Esophagus squamous epithelium (tissue), 5 donors: Measurements from ENCODE around the gene RABGEF1. TPM values are rescaled to one million over a fixed set of nuclear protein-coding genes. Genes with fewer than 3 reads are reported as not detected.
"Not testable (repeated sequence)": the region's sequence is repeated elsewhere in the genome, so short reads cannot be mapped to it uniquely, and the experiment has no call there.

Experiments
- DNase-seq: peaks from one replicate; lab custom pipeline; 2025; lab: John Stamatoyannopoulos, UW
- H3K27ac ChIP-seq, 4 donors: fragments of 200-600 bp; sonication (generic); one replicate each; pipeline ENCODE4 v1.5.1; 2016 to 2019; ENCODE audit warnings: mild to moderate bottlenecking in 1 of 4
- H3K27me3 ChIP-seq, 4 donors: fragments of 200-600 bp; sonication (generic); 1 replicate in 3 of 4; 2 replicates in 1 of 4; pipeline versions ENCODE4 v1.5.1 to v1.6.0; 2017 to 2021; ENCODE audit warnings: antibody characterized with exemption in 1 of 4
- H3K36me3 ChIP-seq, 3 donors: fragments of 200-600 bp; sonication (generic); one replicate each; pipeline ENCODE4 v1.5.1; 2016 to 2019
- H3K4me1 ChIP-seq, 3 donors: fragments of 200-600 bp; sonication (generic); one replicate each; pipeline ENCODE4 v1.5.1; 2017 to 2019
- H3K4me3 ChIP-seq, 4 donors: fragments of 200-600 bp; sonication (generic); 1 replicate in 3 of 4; 2 replicates in 1 of 4; pipeline ENCODE4 v1.5.1; 2016 to 2019; ENCODE audit warnings: mild to moderate bottlenecking in 2 of 4, moderate library complexity in 1 of 4
- H3K9me3 ChIP-seq, 3 donors: fragments of 200-600 bp; sonication (generic); one replicate each; pipeline ENCODE4 v1.5.1; 2016 to 2019
- POLR2A ChIP-seq, 4 donors: fragments of 450-650 bp; IDR thresholded peaks; one replicate each; pipeline ENCODE4 v1.6.1; 2017; ENCODE audit warnings: antibody characterized with exemption in 4 of 4, mild to moderate bottlenecking in 4 of 4, moderate library complexity in 3 of 4
- WGBS, 2 donors: methylation state at CpG; one replicate each; pipeline ENCODE4 v1.1.5; 2018; 5-methylcytosine and 5-hydroxymethylcytosine counted together
- intact Hi-C: fragments of 100-400 bp; cut with DNase I; formaldehyde crosslinking; loops from one replicate; pipeline ENCODE4 v1.15.0; 2022
- total RNA-seq, 4 donors: library from RNA; depleted of rRNA; stranded (reverse); fragments of >200 nt; gene quantifications; one replicate each; pipeline ENCODE4 v1.1.0, GENCODE V29; 2016
- TF ChIP-seq, protein P1 (sequence below), 6 experiments: fragments of 450-650 bp in 4 of 6; fragments of 200-600 bp in 2 of 6; sonication (generic) in 2 of 6; IDR thresholded peaks; one replicate each; pipeline ENCODE4 v1.5.1; 2016 to 2019; ENCODE audit warnings: antibody characterized with exemption in 6 of 6, mild to moderate bottlenecking in 4 of 6, moderate library complexity in 4 of 6
- donor health status: DM: yes; HTN: yes; CAD: no.

RABGEF1 gene
- total RNA-seq, 4 donors from 2014 or later, result 27.8 to 48.9 (median 33.5) TPM

DNA sequence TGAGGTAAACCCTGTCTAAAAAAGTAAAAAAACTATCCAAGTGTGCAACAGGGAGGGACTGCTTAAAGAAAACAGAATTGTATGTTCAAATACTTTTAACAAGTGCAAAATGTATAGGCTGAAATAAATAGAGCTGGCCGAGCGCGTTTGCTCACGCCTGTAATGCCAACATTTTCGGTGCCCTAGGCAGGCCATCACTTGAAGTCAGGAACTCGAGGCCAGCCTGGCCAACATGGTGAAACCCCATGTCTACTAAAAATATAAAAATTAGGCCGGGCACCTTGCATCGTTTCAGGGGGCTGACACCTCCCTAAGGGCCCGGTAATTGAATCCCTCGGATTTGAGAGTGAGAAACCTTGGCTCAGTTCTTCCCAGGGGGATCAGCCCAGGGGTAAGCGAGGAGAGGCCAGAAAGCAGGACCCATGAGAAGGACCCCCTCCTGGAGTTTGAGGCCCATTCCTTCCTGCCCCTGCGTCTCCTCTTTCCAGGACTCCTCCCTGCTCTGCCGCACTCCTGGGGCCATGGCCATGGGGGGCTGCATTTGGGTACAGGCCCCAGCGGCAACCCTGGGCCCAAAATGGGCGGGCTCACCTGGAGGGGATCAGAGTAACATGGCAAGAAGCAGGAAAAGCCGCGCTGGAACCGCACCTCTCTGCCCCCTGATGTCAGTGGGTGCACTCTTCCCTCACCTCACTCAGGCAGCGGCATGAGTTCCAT is 105.0 kb downstream of the RABGEF1 start:
- Histone ChIP-seq H3K27ac (peak overlapping the region; percentile 90 to 96 (median 92)), H3K36me3 (no peaks in the 10 kb centered on the region), H3K4me1 (peaks cover 13 to 28% (median 14%) of the 10 kb centered on the region in 3 donors), H3K4me3 (peak overlapping the region; percentile 73 to 87 (median 85)), H3K9me3 (no peaks in the 10 kb centered on the region), H3K27me3 (no peaks in the 10 kb centered on the region)
- DNase-seq, result no peak
- no peak for TF ChIP-seq POLR2A (IDR thresholded peaks at IDR 0.05)
- TF ChIP-seq, protein P1, sequence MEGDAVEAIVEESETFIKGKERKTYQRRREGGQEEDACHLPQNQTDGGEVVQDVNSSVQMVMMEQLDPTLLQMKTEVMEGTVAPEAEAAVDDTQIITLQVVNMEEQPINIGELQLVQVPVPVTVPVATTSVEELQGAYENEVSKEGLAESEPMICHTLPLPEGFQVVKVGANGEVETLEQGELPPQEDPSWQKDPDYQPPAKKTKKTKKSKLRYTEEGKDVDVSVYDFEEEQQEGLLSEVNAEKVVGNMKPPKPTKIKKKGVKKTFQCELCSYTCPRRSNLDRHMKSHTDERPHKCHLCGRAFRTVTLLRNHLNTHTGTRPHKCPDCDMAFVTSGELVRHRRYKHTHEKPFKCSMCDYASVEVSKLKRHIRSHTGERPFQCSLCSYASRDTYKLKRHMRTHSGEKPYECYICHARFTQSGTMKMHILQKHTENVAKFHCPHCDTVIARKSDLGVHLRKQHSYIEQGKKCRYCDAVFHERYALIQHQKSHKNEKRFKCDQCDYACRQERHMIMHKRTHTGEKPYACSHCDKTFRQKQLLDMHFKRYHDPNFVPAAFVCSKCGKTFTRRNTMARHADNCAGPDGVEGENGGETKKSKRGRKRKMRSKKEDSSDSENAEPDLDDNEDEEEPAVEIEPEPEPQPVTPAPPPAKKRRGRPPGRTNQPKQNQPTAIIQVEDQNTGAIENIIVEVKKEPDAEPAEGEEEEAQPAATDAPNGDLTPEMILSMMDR (IDR thresholded peaks at IDR 0.05), result no peak
- intact Hi-C loops, result no loop called here
- 44 to 59% methylated on average over 13 to 16 of the region's 19 CpGs for WGBS, 2 donors

DNA sequence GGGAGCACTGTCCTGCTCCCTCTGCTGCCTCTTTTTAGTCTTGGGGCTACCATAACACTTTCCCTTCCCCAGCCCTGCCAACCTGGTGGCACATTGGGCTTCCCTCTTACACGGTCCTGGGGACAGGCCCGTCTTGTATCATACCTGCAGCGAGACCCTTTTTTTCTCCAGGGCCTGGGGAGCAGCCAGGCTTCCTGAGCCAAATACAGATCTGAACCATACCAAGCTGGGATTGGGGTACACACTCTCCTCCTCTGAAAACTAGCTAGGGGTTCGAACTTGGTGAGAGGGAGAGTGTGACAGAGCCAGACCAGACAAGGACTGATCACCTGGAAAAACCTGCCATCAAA is 105.5 kb downstream of the RABGEF1 start:
- Histone ChIP-seq H3K27ac (peak overlapping the region in 2 of 4 donors; percentile 90 to 96), H3K4me1 (peaks cover 13 to 28% (median 14%) of the 10 kb centered on the region in 3 donors), H3K4me3 (peak overlapping the region in 1 of 4 donors; percentile 84)
- DNase-seq, H3K27me3 ChIP-seq, intact Hi-C loops, H3K36me3 ChIP-seq, H3K9me3 ChIP-seq: not testable (repeated sequence)
- WGBS, 2 donors, result 90% methylated on average over 4 of the region's 4 CpGs; no CpG with 5 or more reads in 1 of the 2 donors

DNA sequence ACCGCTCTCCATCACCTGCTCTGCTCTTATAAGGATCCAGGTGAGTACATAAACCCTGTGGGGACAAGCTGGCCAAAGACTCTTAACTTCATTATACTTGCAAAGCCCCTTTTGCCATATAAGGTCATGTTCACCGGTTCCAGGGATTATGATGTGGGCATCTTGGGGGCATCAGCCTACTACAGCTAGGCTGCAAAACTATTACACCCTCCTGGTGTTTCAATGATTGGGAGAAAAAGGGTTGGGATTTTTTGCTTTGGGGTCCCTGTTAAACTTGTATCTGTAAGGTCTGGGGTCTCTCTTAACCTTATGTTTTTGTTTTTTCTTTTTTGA is 107.0 kb downstream of the RABGEF1 start:
- H3K36me3 ChIP-seq, intact Hi-C loops, H3K27me3 ChIP-seq, H3K4me3 ChIP-seq, DNase-seq, H3K9me3 ChIP-seq: not testable (repeated sequence)
- 0 to 11% methylated on average over 1 of the region's 2 CpGs for WGBS, 2 donors
- Histone ChIP-seq H3K27ac (peak overlapping the region in 1 of 4 donors; percentile 21), H3K4me1 (peaks cover 13 to 28% (median 14%) of the 10 kb centered on the region in 3 donors)

DNA sequence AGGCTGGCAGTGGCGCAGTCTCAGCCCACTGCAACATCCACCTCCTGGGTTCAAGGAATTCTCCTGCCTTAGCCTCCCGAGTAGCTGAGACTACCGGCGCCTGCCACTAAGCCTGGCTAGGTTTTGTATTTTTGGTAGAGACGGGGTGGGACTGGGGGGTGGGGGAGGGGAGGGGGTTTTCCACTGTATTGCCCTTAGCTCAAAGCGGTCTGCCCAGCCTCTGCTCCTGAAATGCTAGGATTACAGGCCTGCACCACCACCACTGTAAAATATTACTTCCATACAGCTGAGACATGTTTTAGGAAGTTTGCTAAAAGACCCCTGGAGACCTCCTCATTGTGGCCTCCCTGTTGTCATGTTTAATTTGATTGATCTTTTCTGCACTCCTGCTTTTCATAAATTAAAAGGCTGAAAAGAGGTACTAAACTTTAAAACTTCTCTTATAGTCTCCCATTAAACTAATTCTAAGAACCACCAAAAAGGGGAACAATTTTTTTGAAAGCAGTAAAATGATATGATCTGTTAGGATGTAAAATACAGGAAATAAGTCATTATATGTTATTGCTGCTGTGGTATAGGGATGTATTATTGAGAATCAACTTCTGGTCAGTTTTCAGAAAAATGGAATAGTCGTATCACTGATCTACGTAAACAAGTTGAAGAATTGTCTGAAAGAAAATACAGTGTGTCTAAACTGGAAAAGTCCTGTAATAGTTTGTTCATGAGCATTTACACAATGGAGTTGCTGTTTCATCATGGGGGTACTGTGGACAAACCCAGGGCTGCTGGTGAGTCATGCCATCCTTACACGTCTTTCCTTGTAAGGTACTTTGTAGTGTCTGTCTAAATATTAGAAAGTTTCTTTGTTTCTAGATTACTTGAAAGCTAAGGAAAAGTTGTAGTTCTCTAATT is 107.6 kb downstream of the RABGEF1 start:
- TF ChIP-seq, protein P1 (IDR thresholded peaks at IDR 0.05), result no peak
- TF ChIP-seq POLR2A (IDR thresholded peaks at IDR 0.05), result no peak
- Histone ChIP-seq H3K27me3 (no peaks in the 10 kb centered on the region), H3K4me1 (peaks cover 13 to 25% (median 14%) of the 10 kb centered on the region in 3 donors), H3K4me3 (no peak overlapping the region), H3K36me3 (no peaks in the 10 kb centered on the region), H3K9me3 (no peaks in the 10 kb centered on the region), H3K27ac (peak overlapping the region in 1 of 4 donors; percentile 21)
- 57 to 71% methylated on average over 6 to 7 of the region's 9 CpGs for WGBS, 2 donors
- no peak for DNase-seq
- intact Hi-C loops, result no loop called here

DNA sequence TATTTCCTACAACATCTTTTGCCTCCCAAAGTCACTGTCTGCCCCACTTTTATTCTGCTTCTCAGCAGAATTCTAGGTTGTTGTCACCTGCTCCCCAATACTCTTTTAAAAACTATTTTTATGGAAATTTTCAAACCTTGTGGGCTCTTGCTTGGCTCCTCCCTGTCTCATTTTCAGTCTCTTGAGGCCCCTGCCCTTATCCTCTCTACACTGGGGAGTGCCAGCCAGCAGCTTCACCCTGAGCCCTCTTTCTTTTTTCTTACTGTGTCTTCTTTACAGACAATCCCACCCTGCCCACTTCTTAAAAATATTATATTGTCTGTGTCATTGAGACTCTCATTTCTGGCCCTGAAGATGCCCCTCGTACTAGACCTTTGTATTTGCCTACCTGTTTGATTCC is 118.8 kb downstream of the RABGEF1 start:
- WGBS, 2 donors, result 88 to 96% methylated on average over 1 of the region's 1 CpG

More for the DNA sequence above, 118.8 kb downstream of the RABGEF1 start:
- Histone ChIP-seq H3K27ac (peak overlapping the region in 2 of 4 donors; percentile 49 to 59), H3K36me3 (peaks cover 0 to 82% (median 5%) of the 10 kb centered on the region in 3 donors), H3K4me3 (no peak overlapping the region), H3K4me1 (peaks cover 0 to 8% (median 0%) of the 10 kb centered on the region in 3 donors), H3K9me3 (no peaks in the 10 kb centered on the region), H3K27me3 (no peaks in the 10 kb centered on the region)
- TF ChIP-seq, protein P1 (IDR thresholded peaks at IDR 0.05), result no peak
- TF ChIP-seq POLR2A (IDR thresholded peaks at IDR 0.05), result no peak
- no peak for DNase-seq
- intact Hi-C loops, result no loop called here
